ENCODE measurements around the gene STK38L. TPM values are rescaled to one million over a fixed set of nuclear protein-coding genes. Genes with fewer than 3 reads are reported as not detected.

The STK38L gene
- total RNA-seq, 6 donors from 2014 or later, result 11.1 to 31.7 (median 17.6) TPM

- no peaks in the 10 kb centered on the region for H3K4me1 ChIP-seq
- no peak for ATAC-seq (ENCODE audit: low FRiP score in 2 of 2)
- H3K36me3 ChIP-seq, result no peaks in the 10 kb centered on the region
- H3K4me3 ChIP-seq, result no peak overlapping the region
- no peak for TF ChIP-seq POLR2AphosphoS5 (IDR thresholded peaks at IDR 0.05)
- TF ChIP-seq EP300 (IDR thresholded peaks at IDR 0.05), result no peak
- no peak for TF ChIP-seq POLR2A (IDR thresholded peaks at IDR 0.05)
- no peak for TF ChIP-seq CTCF (IDR thresholded peaks at IDR 0.05)
- no peaks in the 10 kb centered on the region for H3K27me3 ChIP-seq
- no peaks in the 10 kb centered on the region for H3K9me3 ChIP-seq
- H3K27ac ChIP-seq, result no peak overlapping the region
- no peak for DNase-seq
- 90 to 91% methylated on average over 5 of the region's 5 CpGs for WGBS, 2 donors
These were observed 99.3 kb downstream of the STK38L start for GRCh38 chr12:27343255-27344000.

GRCh38 chr12:27344246-27344645, 100.2 kb downstream of the STK38L start:
- WGBS, 2 donors, result 89 to 100% methylated on average over 2 of the region's 2 CpGs
- Histone ChIP-seq H3K9me3 (no peaks in the 10 kb centered on the region), H3K4me1 (no peaks in the 10 kb centered on the region), H3K27ac (no peak overlapping the region), H3K27me3 (no peaks in the 10 kb centered on the region), H3K4me3 (no peak overlapping the region), H3K36me3 (no peaks in the 10 kb centered on the region)
- DNase-seq (no peak), ATAC-seq (ENCODE audit: low FRiP score in 2 of 2) (no peak)
- TF ChIP-seq POLR2A (IDR thresholded peaks at IDR 0.05) (no peak), POLR2AphosphoS5 (IDR thresholded peaks at IDR 0.05) (no peak), EP300 (IDR thresholded peaks at IDR 0.05) (no peak), CTCF (IDR thresholded peaks at IDR 0.05) (no peak)

- Histone ChIP-seq H3K4me1 (no peaks in the 10 kb centered on the region), H3K9me3 (no peaks in the 10 kb centered on the region), H3K27ac (no peak overlapping the region), H3K27me3 (no peaks in the 10 kb centered on the region), H3K4me3 (no peak overlapping the region), H3K36me3 (no peaks in the 10 kb centered on the region)
- 73 to 89% methylated on average over 3 of the region's 3 CpGs for WGBS, 2 donors
- TF ChIP-seq POLR2A (IDR thresholded peaks at IDR 0.05) (no peak), EP300 (IDR thresholded peaks at IDR 0.05) (no peak), POLR2AphosphoS5 (IDR thresholded peaks at IDR 0.05) (no peak), CTCF (IDR thresholded peaks at IDR 0.05) (no peak)
- DNase-seq, result no peak
- ATAC-seq (ENCODE audit: low FRiP score in 2 of 2), result no peak
These were observed 100.7 kb downstream of the STK38L start for GRCh38 chr12:27344760-27345159.

- H3K4me3 ChIP-seq, result no peak overlapping the region
- ATAC-seq (ENCODE audit: low FRiP score in 2 of 2) (no peak), DNase-seq (no peak)
- no peaks in the 10 kb centered on the region for H3K9me3 ChIP-seq
- TF ChIP-seq CTCF (IDR thresholded peaks at IDR 0.05) (no peak), POLR2AphosphoS5 (IDR thresholded peaks at IDR 0.05) (no peak), EP300 (IDR thresholded peaks at IDR 0.05) (no peak), POLR2A (IDR thresholded peaks at IDR 0.05) (no peak)
- H3K27ac ChIP-seq, result no peak overlapping the region
- H3K27me3 ChIP-seq, result no peaks in the 10 kb centered on the region
- H3K36me3 ChIP-seq, result no peaks in the 10 kb centered on the region
- no peaks in the 10 kb centered on the region for H3K4me1 ChIP-seq
- WGBS, 2 donors, result 83 to 87% methylated on average over 4 of the region's 4 CpGs
These were observed 101.3 kb downstream of the STK38L start for GRCh38 chr12:27345376-27345775.

- DNase-seq (no peak), ATAC-seq (ENCODE audit: low FRiP score in 2 of 2) (no peak)
- H3K9me3 ChIP-seq, result no peaks in the 10 kb centered on the region
- no peak overlapping the region for H3K27ac ChIP-seq
- no peaks in the 10 kb centered on the region for H3K4me1 ChIP-seq
- no peak for TF ChIP-seq CTCF (IDR thresholded peaks at IDR 0.05)
- no peak for TF ChIP-seq POLR2A (IDR thresholded peaks at IDR 0.05)
- TF ChIP-seq POLR2AphosphoS5 (IDR thresholded peaks at IDR 0.05), result no peak
- TF ChIP-seq EP300 (IDR thresholded peaks at IDR 0.05), result no peak
- H3K4me3 ChIP-seq, result no peak overlapping the region
- 78 to 84% methylated on average over 2 of the region's 2 CpGs for WGBS, 2 donors
- no peaks in the 10 kb centered on the region for H3K27me3 ChIP-seq
- H3K36me3 ChIP-seq, result no peaks in the 10 kb centered on the region
These were observed 103.7 kb downstream of the STK38L start for GRCh38 chr12:27347779-27348178.
